ENCODE measurements around the gene KIF25.
"Not testable (repeated sequence)": the region's sequence is repeated elsewhere in the genome, so short reads cannot be mapped to it uniquely, and the experiment has no call there.

Gene KIF25

DNA sequence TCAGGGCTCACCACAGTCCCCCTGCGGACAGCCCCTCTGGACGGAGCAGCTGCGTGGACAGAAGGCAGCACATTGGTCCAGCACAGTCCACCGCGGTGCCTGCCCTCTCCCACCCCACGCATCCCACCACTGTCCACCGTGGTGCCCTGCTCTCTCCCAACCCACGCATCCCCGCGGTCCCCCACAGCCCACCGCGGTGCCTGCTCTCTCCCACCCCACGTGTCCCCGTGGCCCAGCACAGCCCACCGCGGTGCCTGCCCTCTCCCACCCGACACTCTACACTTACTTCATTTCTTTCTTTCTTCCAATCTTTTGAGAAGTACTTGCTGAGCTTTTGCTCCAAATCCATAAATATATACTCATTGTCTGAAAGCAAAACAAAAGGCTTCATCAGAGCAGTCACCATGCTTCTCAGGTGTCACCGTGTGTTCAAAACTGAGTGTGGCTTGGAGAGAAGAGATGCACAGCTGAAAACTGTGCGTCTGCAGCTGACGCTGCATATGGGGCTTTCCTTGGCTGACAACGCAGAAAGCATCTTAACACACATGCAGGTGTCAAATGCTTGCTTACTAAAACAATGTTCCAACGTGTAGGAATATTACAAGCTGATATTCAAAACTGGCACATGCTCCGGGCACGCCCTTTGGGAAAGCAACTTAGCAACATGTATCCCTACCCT is 69.7 kb downstream of the KIF25 start:
- DNase-seq (ENCODE audit: low read depth in 2 of 2): no peak

DNA sequence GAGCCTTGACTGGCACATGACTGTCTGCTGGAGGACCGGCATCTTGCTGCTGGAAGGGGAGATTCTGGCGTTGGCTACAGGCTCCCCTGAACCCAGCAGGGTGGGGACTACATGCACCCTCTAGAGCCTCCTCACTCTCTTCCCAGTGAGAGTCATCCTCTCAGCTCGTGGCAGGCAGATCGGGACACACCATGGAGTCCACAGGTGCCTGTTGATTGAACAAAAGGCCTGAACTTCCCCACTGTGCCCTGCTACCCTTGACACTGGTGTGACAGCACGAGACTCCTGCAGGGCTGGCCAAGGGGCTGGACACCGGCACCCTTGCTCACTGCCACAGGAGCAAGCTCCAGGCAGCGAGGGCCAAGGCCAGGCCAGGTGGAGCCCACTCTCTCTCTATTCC is 73.3 kb downstream of the KIF25 start:
- no peak for DNase-seq (ENCODE audit: low read depth in 2 of 2)

DNA sequence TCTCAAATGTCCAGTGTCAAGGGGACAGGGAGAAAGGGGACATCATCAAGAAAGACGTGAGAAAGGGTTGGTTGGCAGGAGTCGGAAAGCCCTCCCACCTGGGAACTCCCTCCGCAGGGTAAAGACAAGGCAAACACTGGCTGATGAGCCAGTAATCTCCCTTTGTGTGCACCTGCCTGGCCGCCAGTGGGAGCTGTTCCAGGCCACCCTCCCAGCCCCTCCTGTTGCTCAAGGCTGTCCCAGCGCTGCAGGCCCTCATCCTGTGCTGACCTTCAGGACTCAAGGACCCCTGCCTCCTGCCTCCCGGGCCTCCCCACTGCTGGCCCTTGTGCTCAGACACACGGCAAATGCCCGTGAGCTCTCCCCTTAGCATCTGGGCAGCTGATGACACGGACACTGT is 74.1 kb downstream of the KIF25 start:
- DNase-seq (ENCODE audit: low read depth in 2 of 2): no peak

DNA sequence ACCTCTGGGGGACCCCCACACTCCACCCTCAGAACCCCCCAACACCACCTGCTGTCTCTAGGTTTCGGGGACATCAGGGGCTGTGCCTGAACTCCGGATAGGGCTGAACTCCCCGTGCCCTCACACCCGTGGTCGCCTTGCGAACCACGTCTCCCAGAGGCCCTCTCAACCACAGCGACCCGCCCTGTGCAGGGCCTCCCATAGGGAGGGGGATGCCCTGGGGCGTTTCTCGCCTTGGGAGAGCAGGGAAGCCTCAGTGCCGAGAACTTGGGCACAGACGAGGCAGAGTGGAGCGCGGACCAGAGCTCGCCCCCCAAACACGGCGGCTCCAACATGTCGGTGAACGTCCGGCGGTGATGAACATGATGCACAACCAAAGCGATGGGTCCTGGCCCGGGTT is 74.8 kb downstream of the KIF25 start:
- no peak for DNase-seq (ENCODE audit: low read depth in 2 of 2)

GRCh38 chr6:168072730-168073129 is 75.3 kb downstream of the KIF25 start:
- no peak for DNase-seq (ENCODE audit: low read depth in 2 of 2)

GRCh38 chr6:168073937-168074730 is 76.7 kb downstream of the KIF25 start:
- no peak for DNase-seq (ENCODE audit: low read depth in 2 of 2)

GRCh38 chr6:168075216-168075615 is 77.7 kb downstream of the KIF25 start:
- DNase-seq (ENCODE audit: low read depth in 2 of 2): no peak

GRCh38 chr6:168075787-168076202 is 78.3 kb downstream of the KIF25 start:
- no peak for DNase-seq (ENCODE audit: low read depth in 2 of 2)

- DNase-seq (ENCODE audit: low read depth in 2 of 2): not testable (repeated sequence)
These were observed 79.9 kb downstream of the KIF25 start for GRCh38 chr6:168077401-168077800.

DNA sequence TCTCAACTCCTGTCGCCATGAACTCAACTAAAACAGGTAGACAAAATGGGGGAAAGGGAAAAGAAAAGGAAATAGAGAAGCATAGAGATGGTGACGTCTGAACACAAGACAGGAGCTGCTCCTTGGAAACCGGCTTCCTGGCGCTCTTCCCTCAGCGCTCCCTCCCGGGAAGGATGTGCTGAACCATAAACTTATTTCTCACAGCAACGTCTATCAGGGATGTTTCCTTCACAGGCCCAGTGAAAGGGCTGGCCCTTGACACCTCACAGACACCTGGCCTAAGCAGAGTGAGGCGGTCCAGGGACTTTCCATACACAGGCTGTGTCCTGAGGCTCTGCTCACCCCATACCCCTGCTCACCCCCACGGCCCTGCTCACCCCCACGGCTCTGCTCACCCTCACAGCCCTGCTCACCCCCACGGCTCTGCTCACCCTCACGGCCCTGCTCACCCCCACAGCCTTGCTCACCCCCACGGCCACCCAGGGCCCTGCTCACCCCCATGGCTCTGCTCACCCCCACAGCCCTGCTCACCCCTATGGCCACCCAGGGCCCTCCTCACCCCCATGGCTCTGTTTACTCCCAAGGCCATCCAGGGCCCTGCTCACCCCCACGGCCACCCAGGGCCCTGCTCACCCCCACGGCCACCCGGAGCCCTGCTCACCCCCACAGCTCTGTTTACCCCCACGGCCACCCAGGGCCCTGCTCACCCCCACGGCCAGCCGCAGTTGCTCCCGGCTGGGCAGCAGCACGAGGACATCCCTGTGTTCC is 80.9 kb downstream of the KIF25 start:
- DNase-seq (ENCODE audit: low read depth in 2 of 2): no peak

DNA sequence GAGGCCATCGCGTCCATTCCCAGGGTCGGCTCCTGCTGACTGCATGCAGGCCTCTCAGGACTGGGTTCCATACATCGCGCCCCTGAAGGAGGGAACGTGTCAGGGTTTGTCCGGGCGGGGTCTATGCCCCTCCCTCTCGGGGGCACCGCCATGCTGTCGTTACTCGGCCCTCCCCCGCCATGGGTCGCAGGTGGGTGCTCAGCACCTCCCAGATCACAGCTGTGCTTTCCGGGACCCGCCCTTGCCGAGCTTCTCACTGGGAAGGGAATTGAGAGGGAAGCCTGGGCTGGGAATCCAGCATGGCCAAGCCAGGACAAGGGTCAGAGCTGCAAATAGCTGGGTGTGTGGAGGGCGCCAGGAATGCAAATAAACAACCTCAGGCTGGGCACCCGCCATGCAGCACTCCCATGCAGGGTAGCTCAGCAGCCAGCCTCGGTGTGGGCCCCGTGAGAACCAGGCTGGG is 81.5 kb downstream of the KIF25 start, which contains the start of gene FRMD1:
FRMD1 (minus strand) TSS at position 270 of the 463 bp plus-strand sequence; CDS start at position 152, 118 bp downstream.
- DNase-seq (ENCODE audit: low read depth in 2 of 2): no peak

GRCh38 chr6:168080393-168081077 is 83.1 kb downstream of the KIF25 start:
- no peak for DNase-seq (ENCODE audit: low read depth in 2 of 2)

DNA sequence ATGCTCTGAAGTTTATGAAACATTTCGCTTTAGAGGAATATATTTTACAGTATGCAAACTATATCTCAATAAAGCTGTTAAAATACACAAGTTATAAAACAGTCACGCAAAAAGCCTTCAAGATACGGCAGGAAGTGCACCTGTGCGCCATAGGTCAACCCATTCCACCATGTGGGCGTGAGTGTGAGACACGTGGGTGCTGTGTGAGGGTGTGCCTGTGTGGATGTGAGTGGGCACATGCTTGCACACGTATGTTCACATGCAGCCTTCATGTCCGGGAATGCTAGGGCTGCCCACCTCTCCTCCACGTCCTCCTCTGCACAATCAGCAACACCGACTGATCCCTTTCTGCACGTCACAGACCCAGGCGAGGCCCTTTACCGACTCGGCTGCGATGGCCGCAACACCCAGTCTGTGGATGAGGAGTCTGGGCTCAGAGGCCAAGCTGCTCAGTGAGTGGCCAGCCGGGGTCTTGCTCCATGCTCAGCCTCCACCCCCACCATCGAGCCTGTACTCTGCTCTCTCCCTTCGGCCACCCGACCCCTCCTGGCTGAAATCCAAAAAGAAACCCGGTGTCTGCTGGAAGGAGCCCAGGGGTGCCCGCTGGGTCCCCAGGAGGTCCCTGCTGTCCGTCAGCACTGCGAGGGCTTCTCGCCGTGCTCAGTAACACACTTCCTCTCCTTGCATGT is 84.5 kb downstream of the KIF25 start:
- no peak for DNase-seq (ENCODE audit: low read depth in 2 of 2)

- DNase-seq (ENCODE audit: low read depth in 2 of 2): no peak
These were observed 85.5 kb downstream of the KIF25 start for GRCh38 chr6:168082860-168083513.

DNA sequence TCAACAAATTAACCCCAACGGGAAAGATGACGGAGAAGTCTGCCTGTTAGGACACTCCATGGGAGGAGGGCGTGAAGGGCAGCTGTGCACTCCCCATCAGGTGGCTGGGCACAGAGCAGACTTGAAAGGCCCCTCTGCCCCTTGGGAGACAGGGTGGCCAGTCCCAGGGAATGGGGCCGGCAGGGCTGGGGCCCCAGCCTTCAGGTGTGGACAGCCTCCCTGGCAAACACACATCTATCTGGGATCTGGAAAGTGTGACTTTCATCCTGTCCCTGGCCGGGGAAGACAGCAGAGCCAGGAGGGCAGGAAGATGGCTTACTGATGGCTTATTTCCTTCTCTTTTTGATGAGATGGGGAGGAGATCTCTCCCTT is 86.0 kb downstream of the KIF25 start:
- DNase-seq (ENCODE audit: low read depth in 2 of 2): no peak

DNA sequence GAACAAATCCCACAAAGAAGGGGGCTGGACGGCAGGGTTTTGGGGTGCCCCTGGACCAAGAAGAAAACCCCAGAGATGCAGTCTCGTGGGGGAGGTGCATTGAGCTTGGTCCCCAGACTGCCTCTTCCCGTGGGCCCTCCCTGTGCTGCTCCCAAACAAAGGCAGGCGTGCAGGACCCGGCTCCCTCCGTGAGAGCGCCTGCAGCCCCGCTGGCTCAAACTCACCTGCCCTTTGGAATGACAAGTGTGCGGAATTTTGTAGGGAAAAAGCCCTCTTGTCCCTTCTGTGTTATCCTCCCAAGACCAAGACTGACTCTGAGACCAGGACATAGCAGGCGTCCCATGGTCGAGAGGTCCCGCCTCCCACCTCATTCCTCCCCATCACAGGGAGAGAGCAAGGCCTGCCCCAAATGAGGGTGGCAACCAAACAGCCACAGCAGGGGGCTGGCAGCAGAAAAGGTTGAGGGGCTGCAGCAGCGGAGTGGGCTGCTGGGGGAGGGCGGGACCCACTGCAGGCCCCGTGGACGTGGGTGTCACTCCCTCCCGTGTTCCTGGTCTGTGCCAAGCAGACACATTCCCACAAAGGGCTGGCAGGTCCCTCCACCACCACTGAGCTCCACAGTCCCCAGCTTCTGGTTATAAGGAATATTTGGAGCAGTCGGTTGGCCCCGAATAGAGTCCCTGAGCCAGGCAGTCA is 87.1 kb downstream of the KIF25 start:
- no peak for DNase-seq (ENCODE audit: low read depth in 2 of 2)

GRCh38 chr6:168086066-168086465 is 88.6 kb downstream of the KIF25 start:
- no peak for DNase-seq (ENCODE audit: low read depth in 2 of 2)

DNA sequence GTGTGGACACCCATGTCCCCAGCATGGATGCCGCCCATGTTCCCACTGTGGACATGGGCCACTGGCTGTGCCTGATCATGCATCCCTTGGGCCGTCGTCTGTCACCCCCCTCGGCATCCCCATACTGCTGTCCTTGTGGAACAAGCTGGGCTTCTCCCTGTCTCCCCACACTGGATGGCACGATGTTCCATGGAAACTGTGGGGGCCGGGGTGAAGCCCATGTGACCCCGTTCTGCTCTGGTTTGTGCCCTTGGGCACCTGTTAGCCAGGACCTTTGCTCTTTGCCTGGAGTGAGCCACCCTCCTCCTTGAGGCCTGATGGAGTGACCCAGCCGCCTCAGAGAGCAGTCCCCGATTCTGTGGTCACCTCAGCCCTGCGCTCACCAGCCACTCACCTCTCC is 89.1 kb downstream of the KIF25 start:
- no peak for DNase-seq (ENCODE audit: low read depth in 2 of 2)

- no peak for DNase-seq (ENCODE audit: low read depth in 2 of 2)
These were observed 90.1 kb downstream of the KIF25 start for GRCh38 chr6:168087436-168088160.
